Suppressor macrophage treated with lipopolysaccharide for 4 hours (primary cell): ENCODE measurements around the gene SRBD1.
A peak's percentile ranks its signal among the peaks of the same experiment; 100 is the strongest.

Source experiments
- DNase-seq: peaks from one replicate; pipeline ENCODE4 v3.0.0-alpha.2; 2020

SRBD1 gene

GRCh38 chr2:45543257-45543656 is 67.8 kb downstream of the SRBD1 start:
- DNase-seq: no peak

GRCh38 chr2:45542013-45542412 is 69.1 kb downstream of the SRBD1 start:
- DNase-seq: no peak

GRCh38 chr2:45541450-45541849 is 69.6 kb downstream of the SRBD1 start:
- DNase-seq: no peak

- no peak for DNase-seq
These were observed 70.1 kb downstream of the SRBD1 start for GRCh38 chr2:45540942-45541341.

- DNase-seq: no peak
These were observed 77.3 kb downstream of the SRBD1 start for GRCh38 chr2:45533771-45534170.

GRCh38 chr2:45532181-45532580 is 78.9 kb downstream of the SRBD1 start:
- DNase-seq: no peak

GRCh38 chr2:45524016-45524415 is 87.1 kb downstream of the SRBD1 start:
- DNase-seq: no peak

- DNase-seq: no peak
These were observed 92.5 kb downstream of the SRBD1 start for GRCh38 chr2:45518546-45518945.

- DNase-seq: no peak
These were observed 100.2 kb downstream of the SRBD1 start for GRCh38 chr2:45510701-45511420.

- no peak for DNase-seq
These were observed 104.3 kb downstream of the SRBD1 start for GRCh38 chr2:45506756-45507155.

- no peak for DNase-seq
These were observed 105.9 kb downstream of the SRBD1 start for GRCh38 chr2:45505138-45505537.

- DNase-seq: peak; percentile 10
These were observed 112.2 kb downstream of the SRBD1 start for GRCh38 chr2:45498661-45499550.

GRCh38 chr2:45497355-45497754 is 113.7 kb downstream of the SRBD1 start:
- DNase-seq: no peak

- DNase-seq: no peak
These were observed 114.2 kb downstream of the SRBD1 start for GRCh38 chr2:45496869-45497268.

GRCh38 chr2:45494978-45495293 is 116.1 kb downstream of the SRBD1 start:
- DNase-seq: no peak

GRCh38 chr2:45494275-45494977 is 116.6 kb downstream of the SRBD1 start:
- DNase-seq: peak; percentile 73

- no peak for DNase-seq
These were observed 126.1 kb downstream of the SRBD1 start for GRCh38 chr2:45484965-45485364.

GRCh38 chr2:45483997-45484396 is 127.1 kb downstream of the SRBD1 start:
- DNase-seq: no peak

GRCh38 chr2:45477546-45477945 is 133.5 kb downstream of the SRBD1 start:
- DNase-seq: no peak

GRCh38 chr2:45470531-45470930 is 140.5 kb downstream of the SRBD1 start:
- no peak for DNase-seq

- DNase-seq: no peak
These were observed 141.6 kb downstream of the SRBD1 start for GRCh38 chr2:45469314-45470099.

- no peak for DNase-seq
These were observed 142.8 kb downstream of the SRBD1 start for GRCh38 chr2:45468279-45468678.

GRCh38 chr2:45466053-45466452 is 145.0 kb downstream of the SRBD1 start:
- no peak for DNase-seq
